Liver (tissue), 9 donors: ENCODE measurements around the gene FANCI. TPM values are rescaled to one million over a fixed set of nuclear protein-coding genes. Genes with fewer than 3 reads are reported as not detected.

Experiments
- DNase-seq: peaks from one replicate; pipeline ENCODE4 v3.0.0-alpha.2; 2017; ENCODE audit warnings: low spot score
- H3K27ac ChIP-seq, 2 donors: one replicate each; pipeline ENCODE4 v1.7.0; 2013; ENCODE audit warnings: inconsistent platforms in 2 of 2, low read length in 2 of 2, control low read depth in 1 of 2, low read depth in 1 of 2, mild to moderate bottlenecking in 1 of 2
- H3K27me3 ChIP-seq, 4 donors: one replicate each; pipeline versions ENCODE4 v1.6.1 to v1.7.0; 2013; ENCODE audit warnings: low read length in 3 of 4, inconsistent platforms in 1 of 4, mild to moderate bottlenecking in 1 of 4, moderate library complexity in 1 of 4; ENCODE audit not compliant: control insufficient read depth in 4 of 4, insufficient read depth in 4 of 4
- H3K36me3 ChIP-seq, 4 donors: one replicate each; pipeline versions ENCODE4 v1.6.1 to v1.7.0; 2013; ENCODE audit warnings: low read length in 3 of 4, mild to moderate bottlenecking in 3 of 4, low read depth in 1 of 4, moderate library complexity in 1 of 4; ENCODE audit not compliant: control insufficient read depth in 4 of 4, insufficient read depth in 3 of 4
- H3K4me1 ChIP-seq, 4 donors: one replicate each; pipeline versions ENCODE4 v1.6.1 to v1.7.0; 2013; ENCODE audit warnings: low read length in 3 of 4, mild to moderate bottlenecking in 3 of 4, moderate library complexity in 1 of 4; ENCODE audit not compliant: control insufficient read depth in 4 of 4, insufficient read depth in 4 of 4
- H3K4me3 ChIP-seq, 3 donors: one replicate each; pipeline versions ENCODE4 v1.6.1 to v1.7.0; 2013; ENCODE audit warnings: low read length in 3 of 3, control low read depth in 1 of 3, low read depth in 1 of 3, mild to moderate bottlenecking in 1 of 3
- H3K9ac ChIP-seq, 2 donors: one replicate each; pipeline ENCODE4 v1.7.0; 2013; ENCODE audit warnings: low read length in 2 of 2, mild to moderate bottlenecking in 2 of 2, moderate library complexity in 2 of 2, control low read depth in 1 of 2, low read depth in 1 of 2
- H3K9me3 ChIP-seq, 4 donors: one replicate each; pipeline versions ENCODE4 v1.6.1 to v1.7.0; 2013; ENCODE audit warnings: low read length in 3 of 4; ENCODE audit not compliant: control insufficient read depth in 4 of 4
- EGR1 ChIP-seq, 2 donors: IDR thresholded peaks; 2 replicates each; pipeline ENCODE4 v1.6.1; 2016 to 2018; ENCODE audit warnings: antibody characterized with exemption in 2 of 2, low read depth in 2 of 2
- FOXA2 ChIP-seq: IDR thresholded peaks from 2 replicates; pipeline ENCODE4 v1.6.1; 2016; ENCODE audit warnings: antibody characterized with exemption
- GABPA ChIP-seq, 2 donors: IDR thresholded peaks in 1 of 2; conservative IDR thresholded peaks in 1 of 2; 2 replicates each; pipeline ENCODE4 v1.6.1; 2016; ENCODE audit warnings: antibody characterized with exemption in 2 of 2, mild to moderate bottlenecking in 1 of 2, moderate library complexity in 1 of 2
- HNF4A ChIP-seq, 2 donors: conservative IDR thresholded peaks; 2 replicates each; pipeline ENCODE4 v1.6.1; 2016; ENCODE audit warnings: antibody characterized with exemption in 2 of 2, mild to moderate bottlenecking in 2 of 2
- HNF4G ChIP-seq: IDR thresholded peaks from 2 replicates; pipeline ENCODE4 v1.6.1; 2016; ENCODE audit warnings: antibody characterized with exemption
- NR2F2 ChIP-seq: IDR thresholded peaks from 2 replicates; pipeline ENCODE4 v1.6.1; 2016; ENCODE audit warnings: antibody characterized with exemption
- RAD21 ChIP-seq, 2 donors: IDR thresholded peaks; 2 replicates each; pipeline ENCODE4 v1.6.1; 2016; ENCODE audit warnings: antibody characterized with exemption in 2 of 2, mild to moderate bottlenecking in 2 of 2
- RXRA ChIP-seq, 2 donors: IDR thresholded peaks; 2 replicates each; pipeline ENCODE4 v1.6.1; 2017 to 2018; ENCODE audit warnings: antibody characterized with exemption in 2 of 2, mild to moderate bottlenecking in 1 of 2
- SP1 ChIP-seq: IDR thresholded peaks from 2 replicates; pipeline ENCODE4 v1.6.1; 2018; ENCODE audit warnings: antibody characterized with exemption, mild to moderate bottlenecking
- TAF1 ChIP-seq: conservative IDR thresholded peaks from 2 replicates; pipeline ENCODE4 v1.6.1; 2016; ENCODE audit warnings: antibody characterized with exemption, mild to moderate bottlenecking
- YY1 ChIP-seq: IDR thresholded peaks from 2 replicates; pipeline ENCODE4 v1.6.1; 2016; ENCODE audit warnings: antibody characterized with exemption, mild to moderate bottlenecking
- WGBS: extraction: QIAGEN DNeasy Blood & Tissue Kit; methylation state at CpG from one replicate; pipeline ENCODE4 v1.1.7; 2013; 5-methylcytosine and 5-hydroxymethylcytosine counted together
- polyA plus RNA-seq, 2 donors: library from polyadenylated mRNA; stranded (reverse) in 1 of 2; unstranded in 1 of 2; fragments of 200-250 nt in 1 of 2; fragments of >200 nt in 1 of 2; fragmentation: Nextera tagmentation in 1 of 2; extraction: Ambion mirVana in 1 of 2; gene quantifications; one replicate each; pipeline versions ENCODE4 v1.2.1 to v1.2.3, GENCODE V29; 2013 to 2015
- total RNA-seq, 2 donors: library from RNA; depleted of rRNA; stranded (reverse); fragments of >200 nt; gene quantifications; one replicate each; pipeline ENCODE4 v1.2.3, GENCODE V29; 2014
- TF ChIP-seq, protein P1 (sequence below): fragments of 150-350 bp; IDR thresholded peaks from 2 replicates; pipeline ENCODE4 v1.5.1; 2017; ENCODE audit warnings: improper control_type of control experiment, low read depth, low read length; ENCODE audit not compliant: missing input control
- TF ChIP-seq, protein P2 (sequence below): IDR thresholded peaks from 2 replicates; pipeline ENCODE4 v1.6.1; 2016; ENCODE audit warnings: antibody characterized with exemption
- TF ChIP-seq, protein P3 (sequence below): IDR thresholded peaks from 2 replicates; pipeline ENCODE4 v1.6.1; 2016; ENCODE audit warnings: antibody characterized with exemption
- TF ChIP-seq, protein P4 (sequence below): IDR thresholded peaks from 2 replicates; pipeline ENCODE4 v1.6.1; 2016; ENCODE audit warnings: antibody characterized with exemption
- donor health status: healthy.
- donor health status: healthy.
- donor health status: healthy.
- donor health status: healthy.
- donor health status: healthy.

Gene FANCI
- total RNA-seq = 10 to 100 TPM in 1 of 2 donors, 1 to 10 TPM in 1; 1.8 to 41.9 TPM
- polyA plus RNA-seq = 1 to 10 TPM; 1.7 to 2.7 TPM

DNA sequence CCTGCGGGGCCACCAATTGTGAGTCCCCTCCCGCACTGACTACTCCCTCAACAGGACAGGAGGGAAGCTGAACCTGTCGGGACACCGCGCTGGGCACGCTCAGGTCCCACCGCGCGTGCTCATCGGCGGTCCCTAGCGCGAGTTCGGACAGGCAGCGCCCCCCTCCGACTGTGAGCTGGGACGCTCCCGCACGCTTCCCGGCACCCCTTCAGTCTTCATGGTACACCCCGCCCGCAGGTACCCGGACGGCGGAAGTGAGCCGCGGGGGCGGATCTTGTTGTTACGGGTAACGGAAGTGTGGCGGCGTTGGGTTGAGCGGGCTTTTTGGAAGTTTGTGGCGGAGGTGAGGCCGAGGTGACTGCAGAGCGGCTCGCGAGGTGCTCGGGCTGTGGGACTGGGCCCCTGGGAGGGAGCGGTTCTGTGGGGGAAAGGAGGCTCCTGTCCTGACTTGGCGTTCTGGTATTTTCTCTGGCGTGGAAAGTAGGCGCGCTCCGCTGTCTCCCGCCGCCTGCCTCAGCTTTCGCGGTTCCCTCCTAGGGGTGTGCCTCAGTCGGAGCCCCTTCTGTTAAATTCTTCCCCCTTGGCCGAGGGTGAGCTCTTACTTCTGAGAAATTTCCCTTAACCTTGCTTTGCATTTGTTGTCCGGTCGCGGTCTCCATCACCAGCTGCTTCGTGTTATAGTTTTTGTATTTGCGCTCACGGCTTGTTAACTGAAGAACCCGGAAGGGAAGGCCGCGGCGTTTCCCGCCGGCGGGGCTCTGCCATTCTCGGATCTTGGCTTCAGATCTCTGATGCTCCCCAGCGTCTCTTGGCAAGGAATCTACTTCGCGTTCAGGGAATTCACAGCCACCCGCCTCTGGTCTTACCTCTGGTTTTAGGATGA, at the start of gene FANCI:
FANCI (plus strand) TSS at position 289 of the 883 bp plus-strand sequence. CDS start 3,669 bp downstream, outside the sequence.
- no peaks in the 10 kb centered on the region for H3K9me3 ChIP-seq
- TF ChIP-seq NR2F2 (no peak), TAF1 (peak; percentile 51), EGR1 (IDR thresholded peaks at IDR 0.05; ENCODE audit: low read depth in 2 of 2) (peak; percentile 54 to 77), YY1 (peak; percentile 72), GABPA (IDR thresholded peaks at IDR 0.05 in 1 of 2, conservative IDR thresholded peaks at IDR 0.05 in 1 of 2) (peak; percentile 89 to 97), RXRA (IDR thresholded peaks at IDR 0.05) (peak in 1 of 2 donors; percentile 51), FOXA2 (no peak), RAD21 (IDR thresholded peaks at IDR 0.05) (peak; percentile 64 to 68), HNF4A (conservative IDR thresholded peaks at IDR 0.05) (no peak), SP1 (peak; percentile 63)
- TF ChIP-seq, protein P1, sequence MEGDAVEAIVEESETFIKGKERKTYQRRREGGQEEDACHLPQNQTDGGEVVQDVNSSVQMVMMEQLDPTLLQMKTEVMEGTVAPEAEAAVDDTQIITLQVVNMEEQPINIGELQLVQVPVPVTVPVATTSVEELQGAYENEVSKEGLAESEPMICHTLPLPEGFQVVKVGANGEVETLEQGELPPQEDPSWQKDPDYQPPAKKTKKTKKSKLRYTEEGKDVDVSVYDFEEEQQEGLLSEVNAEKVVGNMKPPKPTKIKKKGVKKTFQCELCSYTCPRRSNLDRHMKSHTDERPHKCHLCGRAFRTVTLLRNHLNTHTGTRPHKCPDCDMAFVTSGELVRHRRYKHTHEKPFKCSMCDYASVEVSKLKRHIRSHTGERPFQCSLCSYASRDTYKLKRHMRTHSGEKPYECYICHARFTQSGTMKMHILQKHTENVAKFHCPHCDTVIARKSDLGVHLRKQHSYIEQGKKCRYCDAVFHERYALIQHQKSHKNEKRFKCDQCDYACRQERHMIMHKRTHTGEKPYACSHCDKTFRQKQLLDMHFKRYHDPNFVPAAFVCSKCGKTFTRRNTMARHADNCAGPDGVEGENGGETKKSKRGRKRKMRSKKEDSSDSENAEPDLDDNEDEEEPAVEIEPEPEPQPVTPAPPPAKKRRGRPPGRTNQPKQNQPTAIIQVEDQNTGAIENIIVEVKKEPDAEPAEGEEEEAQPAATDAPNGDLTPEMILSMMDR = peak; percentile 23
- TF ChIP-seq, protein P2, sequence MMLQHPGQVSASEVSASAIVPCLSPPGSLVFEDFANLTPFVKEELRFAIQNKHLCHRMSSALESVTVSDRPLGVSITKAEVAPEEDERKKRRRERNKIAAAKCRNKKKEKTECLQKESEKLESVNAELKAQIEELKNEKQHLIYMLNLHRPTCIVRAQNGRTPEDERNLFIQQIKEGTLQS = no peak
- TF ChIP-seq, protein P3, sequence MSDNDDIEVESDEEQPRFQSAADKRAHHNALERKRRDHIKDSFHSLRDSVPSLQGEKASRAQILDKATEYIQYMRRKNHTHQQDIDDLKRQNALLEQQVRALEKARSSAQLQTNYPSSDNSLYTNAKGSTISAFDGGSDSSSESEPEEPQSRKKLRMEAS = peak; percentile 94
- TF ChIP-seq, protein P4, sequence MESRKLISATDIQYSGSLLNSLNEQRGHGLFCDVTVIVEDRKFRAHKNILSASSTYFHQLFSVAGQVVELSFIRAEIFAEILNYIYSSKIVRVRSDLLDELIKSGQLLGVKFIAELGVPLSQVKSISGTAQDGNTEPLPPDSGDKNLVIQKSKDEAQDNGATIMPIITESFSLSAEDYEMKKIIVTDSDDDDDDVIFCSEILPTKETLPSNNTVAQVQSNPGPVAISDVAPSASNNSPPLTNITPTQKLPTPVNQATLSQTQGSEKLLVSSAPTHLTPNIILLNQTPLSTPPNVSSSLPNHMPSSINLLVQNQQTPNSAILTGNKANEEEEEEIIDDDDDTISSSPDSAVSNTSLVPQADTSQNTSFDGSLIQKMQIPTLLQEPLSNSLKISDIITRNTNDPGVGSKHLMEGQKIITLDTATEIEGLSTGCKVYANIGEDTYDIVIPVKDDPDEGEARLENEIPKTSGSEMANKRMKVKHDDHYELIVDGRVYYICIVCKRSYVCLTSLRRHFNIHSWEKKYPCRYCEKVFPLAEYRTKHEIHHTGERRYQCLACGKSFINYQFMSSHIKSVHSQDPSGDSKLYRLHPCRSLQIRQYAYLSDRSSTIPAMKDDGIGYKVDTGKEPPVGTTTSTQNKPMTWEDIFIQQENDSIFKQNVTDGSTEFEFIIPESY = no peak
- peak within 1 kb of the TSS; percentile 59 to 97 (median 75) for H3K4me3 ChIP-seq
- peak within 1 kb of the TSS; percentile 86 for H3K27ac ChIP-seq
- H3K4me1 ChIP-seq = peaks cover 0 to 16% (median 12%) of the 10 kb centered on the region in 4 donors
- peak within 1 kb of the TSS; percentile 88 to 91 for H3K9ac ChIP-seq
- peak; percentile 97 for DNase-seq
- under 1% methylated on average over 69 of the region's 69 CpGs for WGBS
- no peaks in the 10 kb centered on the region for H3K36me3 ChIP-seq
- H3K27me3 ChIP-seq = no peaks in the 10 kb centered on the region

DNA sequence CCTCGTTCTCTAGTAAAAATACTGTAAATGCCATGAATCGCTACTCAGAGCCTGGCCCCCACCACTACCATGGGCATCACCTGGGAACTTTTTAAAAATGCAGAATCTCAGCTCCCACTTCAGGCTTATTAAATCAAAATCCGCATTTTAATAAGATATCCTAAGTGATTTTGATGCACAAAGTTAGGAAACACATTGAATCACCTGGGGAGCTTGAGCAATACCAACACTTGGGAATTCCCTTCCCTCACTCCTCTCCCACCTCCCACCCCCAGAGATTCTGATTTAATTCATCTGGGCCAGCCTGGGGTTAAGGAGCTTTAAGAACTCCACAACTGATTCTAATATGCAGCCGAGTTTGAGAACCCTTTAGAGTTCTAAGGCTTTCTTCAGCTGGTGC, 49.2 kb upstream of the FANCI start:
- no peaks in the 10 kb centered on the region for H3K4me1 ChIP-seq
- H3K27ac ChIP-seq = no peak overlapping the region
- DNase-seq = no peak
- TF ChIP-seq, protein P3 = no peak
- TF ChIP-seq RXRA (IDR thresholded peaks at IDR 0.05) = no peak
- TF ChIP-seq, protein P2 = no peak
- TF ChIP-seq, protein P1 = no peak
- no peak for TF ChIP-seq RAD21 (IDR thresholded peaks at IDR 0.05)
- no peak for TF ChIP-seq HNF4G
- no peak for TF ChIP-seq EGR1 (IDR thresholded peaks at IDR 0.05; ENCODE audit: low read depth in 2 of 2)
- H3K9me3 ChIP-seq = no peaks in the 10 kb centered on the region
- no peak overlapping the region for H3K4me3 ChIP-seq
- no peak overlapping the region for H3K9ac ChIP-seq
- H3K27me3 ChIP-seq = no peaks in the 10 kb centered on the region
- WGBS = 83% methylated on average over 4 of the region's 4 CpGs
- peaks cover 18 to 94% (median 81%) of the 10 kb centered on the region in 4 donors for H3K36me3 ChIP-seq
